Measurements from ENCODE around the gene FBXW8. TPM values are rescaled to one million over a fixed set of nuclear protein-coding genes. Genes with fewer than 3 reads are reported as not detected.

FBXW8 gene
- total RNA-seq, 2 donors from 2014 or later: 12.6 to 25.0 TPM

GRCh38 chr12:117044311-117044710 is 133.6 kb downstream of the FBXW8 start:
- H3K4me1 ChIP-seq (ENCODE audit: control insufficient read depth in 1 of 2, low read depth in 2 of 2): peaks cover 9 to 15% of the 10 kb centered on the region in 2 donors
- DNase-seq (ENCODE audit: low spot score) (no peak), ATAC-seq (ENCODE audit: insufficient number of reproducible peaks, low FRiP score, low read depth) (no peak)
- no peaks in the 10 kb centered on the region for H3K27me3 ChIP-seq (replicated peaks; ENCODE audit: insufficient read depth)
- TF ChIP-seq CTCF (IDR thresholded peaks at IDR 0.05): no peak
- H3K4me3 ChIP-seq: no peak overlapping the region
- no peaks in the 10 kb centered on the region for H3K9me3 ChIP-seq
- no peak overlapping the region for H3K27ac ChIP-seq
- H3K36me3 ChIP-seq: no peaks in the 10 kb centered on the region

- Histone ChIP-seq H3K9me3 (no peaks in the 10 kb centered on the region), H3K27me3 (replicated peaks; ENCODE audit: insufficient read depth) (no peaks in the 10 kb centered on the region), H3K36me3 (no peaks in the 10 kb centered on the region), H3K27ac (no peak overlapping the region), H3K4me3 (no peak overlapping the region), H3K4me1 (ENCODE audit: control insufficient read depth in 1 of 2, low read depth in 2 of 2) (peaks cover 9 to 15% of the 10 kb centered on the region in 2 donors)
- ATAC-seq (ENCODE audit: insufficient number of reproducible peaks, low FRiP score, low read depth) (no peak), DNase-seq (ENCODE audit: low spot score) (no peak)
- TF ChIP-seq CTCF (IDR thresholded peaks at IDR 0.05): no peak
These were observed 134.0 kb downstream of the FBXW8 start for GRCh38 chr12:117044790-117045159.

GRCh38 chr12:117045160-117046010 is 134.6 kb downstream of the FBXW8 start:
- ATAC-seq (ENCODE audit: insufficient number of reproducible peaks, low FRiP score, low read depth): no peak
- H3K27ac ChIP-seq: no peak overlapping the region
- no peaks in the 10 kb centered on the region for H3K9me3 ChIP-seq

GRCh38 chr12:117046011-117046369 is 135.2 kb downstream of the FBXW8 start:
- Histone ChIP-seq H3K9me3 (no peaks in the 10 kb centered on the region), H3K4me3 (no peak overlapping the region), H3K27ac (no peak overlapping the region), H3K4me1 (ENCODE audit: control insufficient read depth in 1 of 2, low read depth in 2 of 2) (peaks cover 9 to 15% of the 10 kb centered on the region in 2 donors), H3K36me3 (no peaks in the 10 kb centered on the region), H3K27me3 (replicated peaks; ENCODE audit: insufficient read depth) (no peaks in the 10 kb centered on the region)
- ATAC-seq (ENCODE audit: insufficient number of reproducible peaks, low FRiP score, low read depth) (no peak), DNase-seq (ENCODE audit: low spot score) (no peak)
- no peak for TF ChIP-seq CTCF (IDR thresholded peaks at IDR 0.05)

More at GRCh38 chr12:117045160-117046010, 134.6 kb downstream of the FBXW8 start:
- Histone ChIP-seq H3K4me3 (peak overlapping the region; percentile 2), H3K27me3 (replicated peaks; ENCODE audit: insufficient read depth) (no peaks in the 10 kb centered on the region), H3K36me3 (no peaks in the 10 kb centered on the region), H3K4me1 (ENCODE audit: control insufficient read depth in 1 of 2, low read depth in 2 of 2) (peaks cover 9 to 15% of the 10 kb centered on the region in 2 donors)
- no peak for TF ChIP-seq CTCF (IDR thresholded peaks at IDR 0.05)
- DNase-seq (ENCODE audit: low spot score): no peak

GRCh38 chr12:117046425-117046824 is 135.7 kb downstream of the FBXW8 start:
- Histone ChIP-seq H3K4me3 (no peak overlapping the region), H3K27ac (no peak overlapping the region), H3K4me1 (ENCODE audit: control insufficient read depth in 1 of 2, low read depth in 2 of 2) (peaks cover 9 to 15% of the 10 kb centered on the region in 2 donors), H3K9me3 (no peaks in the 10 kb centered on the region), H3K36me3 (no peaks in the 10 kb centered on the region), H3K27me3 (replicated peaks; ENCODE audit: insufficient read depth) (no peaks in the 10 kb centered on the region)
- TF ChIP-seq CTCF (IDR thresholded peaks at IDR 0.05): no peak
- DNase-seq (ENCODE audit: low spot score) (no peak), ATAC-seq (ENCODE audit: insufficient number of reproducible peaks, low FRiP score, low read depth) (no peak)

All from thoracic aorta (tissue), 2 donors.